Small intestine (tissue), 7 donors: ENCODE data around the gene MAP7. TPM values are rescaled to one million over a fixed set of nuclear protein-coding genes. Genes with fewer than 3 reads are reported as not detected.

Experiments used
- DNase-seq, 2 donors: peaks; one replicate each; pipeline versions ENCODE4 v3.0.0 to v3.0.0-alpha.2; 2013
- FAIRE-seq: peaks from 2 replicates; lab custom pipeline; 2012; peaks lifted over from hg19 to GRCh38; lab: Jason Lieb, UNC
- H3K27ac ChIP-seq, 3 donors: one replicate each; pipeline ENCODE4 v1.5.1; 2013; ENCODE audit warnings: low read length in 2 of 3, mild to moderate bottlenecking in 2 of 3, control low read depth in 1 of 3, inconsistent platforms in 1 of 3, low read depth in 1 of 3, moderate library complexity in 1 of 3
- H3K27me3 ChIP-seq, 3 donors: one replicate each; pipeline ENCODE4 v1.6.1; 2013; ENCODE audit warnings: low read length in 3 of 3, inconsistent platforms in 1 of 3; ENCODE audit not compliant: control insufficient read depth in 3 of 3, insufficient read depth in 3 of 3
- H3K36me3 ChIP-seq, 3 donors: one replicate each; pipeline ENCODE4 v1.6.1; 2013; ENCODE audit warnings: low read length in 3 of 3, inconsistent platforms in 1 of 3, low read depth in 1 of 3, mild to moderate bottlenecking in 1 of 3, moderate library complexity in 1 of 3; ENCODE audit not compliant: control insufficient read depth in 3 of 3, insufficient read depth in 2 of 3
- H3K4me1 ChIP-seq, 3 donors: one replicate each; pipeline ENCODE4 v1.6.1; 2013; ENCODE audit warnings: low read length in 2 of 3, inconsistent platforms in 1 of 3, low read depth in 1 of 3, mild to moderate bottlenecking in 1 of 3, moderate library complexity in 1 of 3; ENCODE audit not compliant: control insufficient read depth in 3 of 3, insufficient read depth in 2 of 3
- H3K4me3 ChIP-seq, 3 donors: one replicate each; pipeline ENCODE4 v1.5.1; 2013; ENCODE audit warnings: low read length in 3 of 3, control low read depth in 1 of 3, inconsistent platforms in 1 of 3, low read depth in 1 of 3, mild to moderate bottlenecking in 1 of 3, moderate library complexity in 1 of 3
- H3K9me3 ChIP-seq, 2 donors: one replicate each; pipeline ENCODE4 v1.6.1; 2013; ENCODE audit warnings: low read depth in 1 of 2, low read length in 1 of 2; ENCODE audit not compliant: control insufficient read depth in 2 of 2, insufficient read depth in 1 of 2
- WGBS, 3 donors: extraction: QIAGEN DNeasy Blood & Tissue Kit; methylation state at CpG; one replicate each; pipeline ENCODE4 v1.1.7; 2013; 5-methylcytosine and 5-hydroxymethylcytosine counted together
- polyA plus RNA-seq, 4 donors: library from polyadenylated mRNA; stranded (reverse) in 3 of 4; unstranded in 1 of 4; fragments of 200-250 nt in 3 of 4; fragments of 120-200 nt in 1 of 4; gene quantifications; one replicate each; pipeline versions ENCODE4 v1.2.1 to v1.2.3, GENCODE V29; 2013
- donor health status: healthy with polysubstance abuse.
- donor health status: control.
- donor health status: control.
- donor health status: Bipolar disorder and iron deficiency.
- donor health status: healthy.

Gene MAP7
- polyA plus RNA-seq, 4 donors = 18.3 to 45.6 (median 21.4) TPM

- 89 to 92% (median 90%) methylated on average over 11 of the region's 11 CpGs for WGBS, 3 donors
- peaks cover 5 to 42% (median 14%) of the 10 kb centered on the region in 3 donors for H3K36me3 ChIP-seq
- no peak for FAIRE-seq
Measured at GRCh38 chr6:136362421-136363356, 187.5 kb downstream of the MAP7 start.

DNA sequence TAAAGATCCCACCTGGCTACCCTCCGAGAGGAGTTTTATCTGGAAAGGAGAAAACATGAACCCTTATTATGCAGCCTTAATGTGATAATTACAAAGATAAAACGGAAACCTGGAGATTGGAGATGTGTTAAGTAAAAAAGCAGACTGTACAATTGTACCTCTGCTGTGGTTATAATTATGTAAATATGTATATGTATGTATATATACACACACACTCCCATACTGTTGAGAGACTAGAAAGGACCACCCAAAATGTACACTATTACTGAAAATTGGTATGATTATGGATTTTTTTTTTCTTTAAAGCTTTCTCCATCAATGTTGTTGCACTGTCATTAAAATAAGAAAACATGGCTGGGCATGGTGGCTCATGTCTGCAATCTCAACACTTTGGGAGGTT is 188.4 kb downstream of the MAP7 start:
- WGBS, 3 donors = 92 to 95% (median 95%) methylated on average over 2 of the region's 2 CpGs
- Histone ChIP-seq H3K4me1 (no peaks in the 10 kb centered on the region), H3K27me3 (no peaks in the 10 kb centered on the region), H3K27ac (no peak overlapping the region), H3K4me3 (no peak overlapping the region), H3K36me3 (peaks cover 5 to 45% (median 14%) of the 10 kb centered on the region in 3 donors), H3K9me3 (no peaks in the 10 kb centered on the region)
- DNase-seq (no peak), FAIRE-seq (no peak)

More at GRCh38 chr6:136362421-136363356, 187.5 kb downstream of the MAP7 start:
- Histone ChIP-seq H3K4me3 (no peak overlapping the region), H3K9me3 (no peaks in the 10 kb centered on the region), H3K27me3 (no peaks in the 10 kb centered on the region), H3K27ac (no peak overlapping the region), H3K4me1 (no peaks in the 10 kb centered on the region)
- DNase-seq = no peak

DNA sequence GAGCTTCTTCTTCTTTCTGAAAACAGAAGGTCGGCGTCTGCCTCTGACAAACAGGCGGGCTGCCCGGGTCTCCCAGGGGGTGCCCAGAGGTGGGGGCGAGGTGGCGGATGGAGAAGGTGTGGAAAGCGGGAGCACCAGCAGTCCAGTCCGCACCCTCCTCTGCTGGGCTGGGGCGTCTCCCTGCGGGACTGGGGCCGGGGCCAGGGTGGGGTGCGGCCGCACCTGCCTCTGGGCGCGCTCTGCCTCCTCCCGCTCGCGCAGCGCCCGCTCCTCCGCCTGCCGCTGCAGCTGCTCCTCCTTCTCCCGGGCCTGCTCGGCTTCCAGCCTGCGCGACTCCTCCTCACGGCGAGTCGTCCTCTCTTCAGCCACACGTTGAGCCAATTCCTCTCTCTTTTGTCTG is 189.4 kb downstream of the MAP7 start:
- WGBS, 3 donors = 93 to 95% (median 95%) methylated on average over 28 to 30 of the region's 30 CpGs
- Histone ChIP-seq H3K36me3 (peaks cover 5 to 48% (median 13%) of the 10 kb centered on the region in 3 donors), H3K27ac (no peak overlapping the region)

DNA sequence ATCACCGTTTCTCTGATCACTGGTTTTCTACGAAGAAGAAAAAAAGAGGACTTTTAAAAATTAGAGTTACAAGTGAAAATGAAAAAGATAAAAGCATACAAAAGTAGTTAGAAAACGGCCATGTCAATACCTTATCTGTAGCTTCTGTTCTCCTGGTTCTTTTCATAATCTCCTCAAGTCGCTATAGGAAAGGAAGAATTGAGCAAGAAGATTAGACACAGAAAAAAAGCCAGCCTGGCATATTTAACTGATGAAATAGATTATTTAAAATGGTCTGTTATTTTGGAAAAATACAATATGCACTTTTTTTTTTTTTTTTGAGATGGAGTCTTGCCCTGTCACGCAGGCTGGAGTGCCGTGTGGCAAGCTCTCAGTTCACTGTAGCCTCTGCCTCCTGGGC is 190.4 kb downstream of the MAP7 start:
- Histone ChIP-seq H3K27ac (no peak overlapping the region), H3K4me1 (no peaks in the 10 kb centered on the region), H3K4me3 (no peak overlapping the region), H3K36me3 (peaks cover 5 to 46% (median 13%) of the 10 kb centered on the region in 3 donors), H3K9me3 (no peaks in the 10 kb centered on the region), H3K27me3 (no peaks in the 10 kb centered on the region)
- DNase-seq = no peak
- WGBS, 3 donors = 84 to 90% (median 89%) methylated on average over 6 of the region's 6 CpGs
- no peak for FAIRE-seq

More for the DNA sequence above, 189.4 kb downstream of the MAP7 start:
- Histone ChIP-seq H3K9me3 (no peaks in the 10 kb centered on the region), H3K27me3 (no peaks in the 10 kb centered on the region), H3K4me1 (no peaks in the 10 kb centered on the region), H3K4me3 (no peak overlapping the region)
- FAIRE-seq (no peak), DNase-seq (no peak)

- Histone ChIP-seq H3K27ac (no peak overlapping the region), H3K4me1 (no peaks in the 10 kb centered on the region), H3K36me3 (peaks cover 0 to 32% (median 13%) of the 10 kb centered on the region in 3 donors), H3K9me3 (no peaks in the 10 kb centered on the region), H3K27me3 (no peaks in the 10 kb centered on the region), H3K4me3 (no peak overlapping the region)
- FAIRE-seq = no peak
- DNase-seq = no peak
- 44 to 54% (median 51%) methylated on average over 2 of the region's 2 CpGs for WGBS, 3 donors
Measured at GRCh38 chr6:136351518-136352110, 198.6 kb downstream of the MAP7 start.

- Histone ChIP-seq H3K36me3 (peaks cover 3 to 31% (median 11%) of the 10 kb centered on the region in 3 donors), H3K27ac (no peak overlapping the region), H3K27me3 (no peaks in the 10 kb centered on the region), H3K4me1 (no peaks in the 10 kb centered on the region), H3K9me3 (no peaks in the 10 kb centered on the region), H3K4me3 (no peak overlapping the region)
- no peak for FAIRE-seq
- no peak for DNase-seq
- WGBS, 3 donors = 74 to 82% (median 75%) methylated on average over 3 of the region's 3 CpGs
Measured at GRCh38 chr6:136350914-136351313, 199.3 kb downstream of the MAP7 start.

GRCh38 chr6:136347847-136348246 is 202.4 kb downstream of the MAP7 start:
- H3K27ac ChIP-seq = no peak overlapping the region
- WGBS, 3 donors = 62 to 88% (median 78%) methylated on average over 2 of the region's 2 CpGs
- FAIRE-seq = no peak
- no peaks in the 10 kb centered on the region for H3K9me3 ChIP-seq
- peaks cover 3 to 28% (median 10%) of the 10 kb centered on the region in 3 donors for H3K36me3 ChIP-seq
- H3K4me1 ChIP-seq = no peaks in the 10 kb centered on the region
- H3K27me3 ChIP-seq = no peaks in the 10 kb centered on the region
- H3K4me3 ChIP-seq = no peak overlapping the region
- DNase-seq = no peak

DNA sequence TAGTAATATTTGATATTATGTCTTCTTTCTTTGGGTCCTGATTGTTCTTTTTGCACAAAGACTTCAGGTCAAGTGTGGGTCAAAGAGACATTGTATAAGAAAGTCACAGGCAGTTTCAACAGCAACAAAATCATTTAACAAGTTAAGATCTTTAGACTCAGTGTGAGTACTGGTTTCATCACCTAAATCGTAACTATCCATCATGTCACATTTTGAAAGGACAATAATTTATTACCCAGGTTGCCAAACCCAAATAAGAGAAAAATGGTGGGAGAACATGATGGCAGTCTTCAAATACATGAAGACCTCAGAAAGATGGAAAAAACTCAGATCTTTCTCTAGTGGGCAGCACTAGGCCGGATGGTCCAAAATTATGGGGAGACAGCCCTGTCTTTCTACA is 205.1 kb downstream of the MAP7 start:
- Histone ChIP-seq H3K4me1 (no peaks in the 10 kb centered on the region), H3K27ac (no peak overlapping the region), H3K4me3 (no peak overlapping the region), H3K9me3 (no peaks in the 10 kb centered on the region), H3K27me3 (no peaks in the 10 kb centered on the region), H3K36me3 (peaks cover 3 to 22% (median 8%) of the 10 kb centered on the region in 3 donors)
- FAIRE-seq = no peak
- no peak for DNase-seq
- WGBS, 3 donors = 89 to 93% (median 91%) methylated on average over 2 of the region's 2 CpGs
